DOHH2 (cell line): ENCODE measurements around the gene WNT5B.

Experiments used
- H3F3A ChIP-seq: fragments of 200-600 bp; sonication (generic), shearing (Covaris generic); 2 replicates; pipeline ENCODE4 v1.6.0; 2016; ENCODE audit warnings: antibody characterized with exemption, mild to moderate bottlenecking; ENCODE audit not compliant: control insufficient read depth, insufficient read depth
- H3K27ac ChIP-seq: fragments of 200-600 bp; sonication (generic); 2 replicates; pipeline ENCODE4 v1.5.1; 2014; ENCODE audit warnings: low read depth, mild to moderate bottlenecking, low read length, moderate library complexity
- H3K27me3 ChIP-seq: fragments of 200-600 bp; sonication (generic); 2 replicates; pipeline ENCODE4 v1.6.1; 2014; ENCODE audit warnings: mild to moderate bottlenecking, low read length, mixed read lengths; ENCODE audit not compliant: control insufficient read depth
- H3K36me3 ChIP-seq: fragments of 200-600 bp; sonication (generic); 2 replicates; pipeline ENCODE4 v1.6.1; 2014; ENCODE audit warnings: mild to moderate bottlenecking, low read length, moderate library complexity, mixed read lengths; ENCODE audit not compliant: control insufficient read depth
- H3K4me1 ChIP-seq: fragments of 200-600 bp; sonication (generic); 2 replicates; pipeline ENCODE4 v1.6.1; 2014; ENCODE audit warnings: mild to moderate bottlenecking, low read length, mixed read lengths; ENCODE audit not compliant: control insufficient read depth
- H3K4me2 ChIP-seq: fragments of 200-600 bp; sonication (generic); 2 replicates; pipeline ENCODE4 v1.6.0; 2014; ENCODE audit warnings: mild to moderate bottlenecking, low read length, moderate library complexity
- H3K4me3 ChIP-seq: fragments of 200-600 bp; sonication (generic); 2 replicates; pipeline ENCODE4 v1.5.1; 2014; ENCODE audit warnings: mild to moderate bottlenecking, low read length, mixed read lengths
- H3K79me2 ChIP-seq: fragments of 200-600 bp; sonication (generic); 2 replicates; pipeline ENCODE4 v1.6.1; 2014; ENCODE audit warnings: mild to moderate bottlenecking, low read length, mixed read lengths; ENCODE audit not compliant: control insufficient read depth
- H3K9me2 ChIP-seq: fragments of 200-600 bp; sonication (generic); replicated peaks from 2 replicates; pipeline ENCODE4 v1.6.1; 2014; ENCODE audit warnings: mild to moderate bottlenecking, low read length, mixed read lengths; ENCODE audit not compliant: control insufficient read depth
- H3K9me3 ChIP-seq: fragments of 200-600 bp; sonication (generic); 2 replicates; pipeline ENCODE4 v1.6.1; 2014; ENCODE audit warnings: antibody characterized with exemption, low read length, mixed read lengths; ENCODE audit not compliant: control insufficient read depth, insufficient read depth
- H4K20me1 ChIP-seq: fragments of 200-600 bp; sonication (generic); 2 replicates; pipeline ENCODE4 v1.6.0; 2014; ENCODE audit warnings: low read depth, mild to moderate bottlenecking, antibody characterized with exemption, low read length, moderate library complexity; ENCODE audit not compliant: control insufficient read depth, insufficient read depth
- EZH2phosphoT487 ChIP-seq: fragments of 200-600 bp; sonication (generic); IDR thresholded peaks from 2 replicates; pipeline ENCODE4 v1.6.1; 2017; ENCODE audit warnings: borderline replicate concordance, mild to moderate bottlenecking, antibody characterized with exemption, low read length, moderate library complexity, mixed read lengths
- TF ChIP-seq, protein P1 (sequence below): fragments of 200-600 bp; sonication (generic); IDR thresholded peaks from one replicate; pipeline ENCODE4 v1.5.1; 2014; ENCODE audit warnings: antibody characterized with exemption, mild to moderate bottlenecking, low read depth, low read length; ENCODE audit not compliant: poor library complexity, severe bottlenecking

Gene WNT5B

DNA sequence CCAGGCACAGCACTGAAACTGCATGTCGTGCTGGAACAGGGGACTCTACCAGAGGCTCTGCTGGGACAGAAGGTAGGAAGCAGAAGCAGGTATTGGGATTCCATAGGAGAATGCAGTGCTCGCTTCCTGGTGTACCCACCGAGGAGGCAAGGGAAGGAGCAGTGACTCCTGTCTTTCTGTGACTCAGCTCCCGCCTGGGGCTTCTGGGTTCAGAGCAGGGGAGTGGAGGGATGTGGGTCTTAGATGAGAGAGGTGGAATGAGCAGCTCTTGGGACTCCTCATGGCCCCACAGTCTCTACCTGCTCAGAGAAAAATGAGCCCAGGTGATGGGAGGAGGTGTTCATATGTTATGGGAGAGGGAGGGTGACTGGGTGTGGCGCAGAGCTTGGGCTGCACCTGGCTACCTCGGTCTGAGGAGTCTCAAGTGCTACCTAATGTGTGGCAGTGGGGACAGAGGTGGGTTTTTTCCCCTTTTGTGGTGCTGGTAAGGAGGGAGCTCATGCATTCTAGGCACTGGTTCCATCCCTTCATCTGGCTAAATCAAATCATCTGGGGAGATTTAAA, 26.3 kb downstream of the WNT5B start:
- Histone ChIP-seq H4K20me1 (no peaks in the 10 kb centered on the region), H3K4me3 (no peak overlapping the region), H3K9me2 (no peaks in the 10 kb centered on the region), H3K9me3 (no peaks in the 10 kb centered on the region), H3F3A (peaks cover 4% of the 10 kb centered on the region), H3K36me3 (no peaks in the 10 kb centered on the region), H3K4me2 (no peak overlapping the region), H3K27me3 (peaks cover 17% of the 10 kb centered on the region), H3K4me1 (peaks cover 3% of the 10 kb centered on the region; the same call in 1 of the 2 replicates), H3K79me2 (no peaks in the 10 kb centered on the region), H3K27ac (no peak overlapping the region)
- TF ChIP-seq, protein P1, sequence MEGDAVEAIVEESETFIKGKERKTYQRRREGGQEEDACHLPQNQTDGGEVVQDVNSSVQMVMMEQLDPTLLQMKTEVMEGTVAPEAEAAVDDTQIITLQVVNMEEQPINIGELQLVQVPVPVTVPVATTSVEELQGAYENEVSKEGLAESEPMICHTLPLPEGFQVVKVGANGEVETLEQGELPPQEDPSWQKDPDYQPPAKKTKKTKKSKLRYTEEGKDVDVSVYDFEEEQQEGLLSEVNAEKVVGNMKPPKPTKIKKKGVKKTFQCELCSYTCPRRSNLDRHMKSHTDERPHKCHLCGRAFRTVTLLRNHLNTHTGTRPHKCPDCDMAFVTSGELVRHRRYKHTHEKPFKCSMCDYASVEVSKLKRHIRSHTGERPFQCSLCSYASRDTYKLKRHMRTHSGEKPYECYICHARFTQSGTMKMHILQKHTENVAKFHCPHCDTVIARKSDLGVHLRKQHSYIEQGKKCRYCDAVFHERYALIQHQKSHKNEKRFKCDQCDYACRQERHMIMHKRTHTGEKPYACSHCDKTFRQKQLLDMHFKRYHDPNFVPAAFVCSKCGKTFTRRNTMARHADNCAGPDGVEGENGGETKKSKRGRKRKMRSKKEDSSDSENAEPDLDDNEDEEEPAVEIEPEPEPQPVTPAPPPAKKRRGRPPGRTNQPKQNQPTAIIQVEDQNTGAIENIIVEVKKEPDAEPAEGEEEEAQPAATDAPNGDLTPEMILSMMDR: no peak

DNA sequence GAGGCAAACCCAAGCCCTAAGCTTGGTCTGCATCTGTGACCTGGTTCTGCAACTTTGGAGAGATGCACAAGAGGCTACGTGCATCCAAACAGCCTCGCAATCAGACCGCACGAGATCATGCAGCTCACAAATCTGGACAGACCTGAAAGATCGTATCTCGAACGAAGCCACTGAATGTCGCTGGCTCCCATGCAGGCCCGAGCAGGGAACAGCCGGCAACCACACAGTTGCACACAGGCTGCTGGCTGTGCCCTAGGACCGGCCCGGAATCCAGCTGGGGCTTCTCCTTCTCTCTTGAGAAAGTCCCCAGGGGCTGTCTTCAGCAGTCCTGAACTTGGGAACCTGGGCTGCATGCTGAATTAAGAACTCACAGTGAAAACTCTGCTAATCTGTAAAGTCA, 27.9 kb downstream of the WNT5B start:
- Histone ChIP-seq H3K9me2 (no peaks in the 10 kb centered on the region), H4K20me1 (no peaks in the 10 kb centered on the region), H3K9me3 (no peaks in the 10 kb centered on the region), H3K27me3 (peaks cover 3% of the 10 kb centered on the region), H3K27ac (no peak overlapping the region), H3K79me2 (no peaks in the 10 kb centered on the region), H3K36me3 (no peaks in the 10 kb centered on the region), H3K4me3 (no peak overlapping the region), H3F3A (peaks cover 10% of the 10 kb centered on the region), H3K4me2 (no peak overlapping the region), H3K4me1 (peaks cover 5% of the 10 kb centered on the region)
- TF ChIP-seq EZH2phosphoT487: no peak
- TF ChIP-seq, protein P1: no peak

DNA sequence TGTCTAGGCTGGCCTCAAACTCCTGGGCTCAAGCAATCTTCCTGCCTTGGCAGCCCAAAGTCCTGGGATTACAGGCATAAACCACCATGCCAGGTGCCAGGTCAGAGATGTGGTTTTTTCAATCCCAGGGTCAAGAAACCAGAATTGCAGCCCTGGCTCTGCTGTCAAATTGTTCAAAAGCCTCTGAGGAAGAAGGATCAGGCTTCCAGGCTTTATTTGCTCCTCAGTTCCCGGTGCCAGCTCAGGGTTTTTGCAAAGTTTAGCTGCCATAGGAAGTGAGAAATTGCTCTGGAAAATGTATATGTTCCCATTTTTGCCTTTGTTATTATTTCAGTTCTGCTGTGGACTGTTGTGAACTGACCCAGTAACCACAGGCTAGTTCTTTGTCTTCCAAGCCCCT, 28.7 kb downstream of the WNT5B start:
- Histone ChIP-seq H3K4me2 (no peak overlapping the region), H4K20me1 (no peaks in the 10 kb centered on the region)

More for the DNA sequence above, 28.7 kb downstream of the WNT5B start:
- Histone ChIP-seq H3K9me2 (no peaks in the 10 kb centered on the region), H3K9me3 (no peaks in the 10 kb centered on the region), H3F3A (peaks cover 10% of the 10 kb centered on the region), H3K4me3 (no peak overlapping the region), H3K27ac (no peak overlapping the region), H3K36me3 (no peaks in the 10 kb centered on the region), H3K27me3 (no peaks in the 10 kb centered on the region; the same call in 1 of the 2 replicates), H3K4me1 (peaks cover 4% of the 10 kb centered on the region), H3K79me2 (no peaks in the 10 kb centered on the region)
- TF ChIP-seq, protein P1: no peak
- TF ChIP-seq EZH2phosphoT487: no peak
